H1 (cell line): ENCODE measurements around the gene RETNLB. TPM values are rescaled to one million over a fixed set of nuclear protein-coding genes. Genes with fewer than 3 reads are reported as not detected.

Experiments
- CTCF ChIA-PET: fragments of 300-600 bp; sonication (Branson Sonifier 250); formaldehyde crosslinking; loops from one replicate; lab custom pipeline; 2021; ENCODE audit not compliant: partially characterized antibody; lab: Charles Lee
- POLR2A ChIA-PET: fragments of 300-600 bp; sonication (Branson Sonifier 250); formaldehyde crosslinking; loops from one replicate; lab custom pipeline; 2021; ENCODE audit warnings: inconsistent platforms; ENCODE audit not compliant: partially characterized antibody; lab: Charles Lee
- DNase-seq, 2 experiments: peaks; one replicate each; pipeline versions ENCODE4 v3.0.0 to v3.0.0-alpha.2; 2010 to 2022; ENCODE audit warnings: low spot score in 2 of 2, low read depth in 1 of 2, mixed read lengths in 1 of 2
- FAIRE-seq: peaks from 2 replicates; lab custom pipeline; 2011; peaks lifted over from hg19 to GRCh38; lab: Jason Lieb, UNC
- H2AFZ ChIP-seq: 2 replicates; pipeline ENCODE4 v1.8.1; 2012; ENCODE audit warnings: low read length, inconsistent platforms
- H2AK5ac ChIP-seq: 2 replicates; pipeline ENCODE4 v1.6.1; 2013; ENCODE audit warnings: low read depth, low read length
- H2BK120ac ChIP-seq: replicated peaks from 2 replicates; pipeline ENCODE3; 2013; ENCODE audit warnings: low read depth, low read length, inconsistent platforms
- H2BK12ac ChIP-seq: 2 replicates; pipeline ENCODE4 v1.6.1; 2013; ENCODE audit warnings: low read depth, low read length
- H2BK15ac ChIP-seq: 2 replicates; pipeline ENCODE4 v1.6.1; 2013; ENCODE audit warnings: low read length
- H2BK20ac ChIP-seq: 2 replicates; pipeline ENCODE4 v1.6.1; 2013; ENCODE audit warnings: low read length
- H2BK5ac ChIP-seq: 2 replicates; pipeline ENCODE4 v1.6.1; 2013; ENCODE audit warnings: low read depth, low read length
- H3K14ac ChIP-seq: 2 replicates; pipeline ENCODE4 v1.6.1; 2013; ENCODE audit warnings: inconsistent platforms; ENCODE audit not compliant: insufficient read length
- H3K18ac ChIP-seq: 2 replicates; pipeline ENCODE4 v1.6.1; 2013; ENCODE audit warnings: low read length; ENCODE audit errors: extremely low read depth
- H3K23ac ChIP-seq: 2 replicates; pipeline ENCODE4 v1.6.1; 2013; ENCODE audit warnings: inconsistent platforms; ENCODE audit not compliant: insufficient read length
- H3K23me2 ChIP-seq: 2 replicates; pipeline ENCODE4 v1.6.1; 2013; ENCODE audit warnings: low read depth, low read length
- H3K27ac ChIP-seq: 2 replicates; pipeline ENCODE4 v1.6.1; 2011; ENCODE audit warnings: low read depth, low read length, inconsistent platforms
- H3K27me3 ChIP-seq, 4 experiments: replicated peaks in 1 of 4; 1 replicate in 1 of 4; 2 replicates in 3 of 4; pipeline versions ENCODE4 v1.6.1 to v1.8.1; 2011 to 2013; ENCODE audit warnings: low read length in 3 of 4, mild to moderate bottlenecking in 3 of 4, inconsistent platforms in 2 of 4, mixed read lengths in 2 of 4, moderate library complexity in 1 of 4; ENCODE audit not compliant: control insufficient read depth in 3 of 4, insufficient read depth in 3 of 4; ENCODE audit errors: extremely low read depth in 1 of 4
- H3K36me3 ChIP-seq, 4 experiments: 2 replicates each; pipeline versions ENCODE4 v1.6.1 to v1.8.1; 2011 to 2013; ENCODE audit warnings: mild to moderate bottlenecking in 4 of 4, low read length in 3 of 4, moderate library complexity in 2 of 4, control low read depth in 1 of 4, inconsistent platforms in 1 of 4; ENCODE audit not compliant: insufficient read depth in 4 of 4, control insufficient read depth in 2 of 4
- H3K4ac ChIP-seq: replicated peaks from 2 replicates; pipeline ENCODE3; 2013; ENCODE audit warnings: low read length, low read depth, mixed read lengths, inconsistent platforms; ENCODE audit not compliant: insufficient read length
- H3K4me1 ChIP-seq, 4 experiments: replicated peaks in 1 of 4; 1 replicate in 1 of 4; 2 replicates in 3 of 4; pipeline versions ENCODE4 v1.6.1 to v1.8.1; 2011 to 2013; ENCODE audit warnings: low read length in 3 of 4, inconsistent platforms in 2 of 4, mixed read lengths in 1 of 4; ENCODE audit not compliant: insufficient read depth in 4 of 4, control insufficient read depth in 3 of 4
- H3K4me2 ChIP-seq, 2 experiments: 2 replicates each; pipeline versions ENCODE4 v1.6.1 to v1.8.1; 2011 to 2013; ENCODE audit warnings: low read depth in 2 of 2, low read length in 2 of 2, control low read depth in 1 of 2, inconsistent platforms in 1 of 2, mild to moderate bottlenecking in 1 of 2; ENCODE audit not compliant: insufficient read depth in 1 of 2
- H3K4me3 ChIP-seq, 4 experiments: fragments of 200-600, 300-600 bp in 1 of 4; sonication (generic), shearing (Covaris generic), sonication (Bioruptor Twin) in 1 of 4; 2 replicates each; pipeline versions ENCODE4 v1.5.1 to v1.8.1; 2011 to 2016; ENCODE audit warnings: low read length in 4 of 4, low read depth in 3 of 4, control low read depth in 2 of 4, inconsistent platforms in 2 of 4, mild to moderate bottlenecking in 2 of 4, mixed read lengths in 1 of 4, moderate library complexity in 1 of 4; ENCODE audit not compliant: insufficient read depth in 2 of 4; ENCODE audit errors: extremely low read depth in 1 of 4
- H3K56ac ChIP-seq: replicated peaks from 2 replicates; pipeline ENCODE3; 2013; ENCODE audit warnings: low read depth, mild to moderate bottlenecking, mixed read lengths, low read length, inconsistent platforms; ENCODE audit not compliant: insufficient read length
- H3K79me1 ChIP-seq: 2 replicates; pipeline ENCODE4 v1.6.1; 2013; ENCODE audit warnings: low read depth, low read length, control low read depth
- H3K79me2 ChIP-seq, 2 experiments: 2 replicates each; pipeline versions ENCODE4 v1.6.1 to v1.8.1; 2012 to 2013; ENCODE audit warnings: low read length in 2 of 2, mild to moderate bottlenecking in 2 of 2, inconsistent platforms in 1 of 2; ENCODE audit not compliant: insufficient read depth in 2 of 2, control insufficient read depth in 1 of 2
- H3K9ac ChIP-seq, 4 experiments: replicated peaks in 1 of 4; 1 replicate in 1 of 4; 2 replicates in 3 of 4; pipeline versions ENCODE4 v1.6.1 to v1.8.1; 2011 to 2013; ENCODE audit warnings: low read depth in 3 of 4, low read length in 3 of 4, control low read depth in 2 of 4, mild to moderate bottlenecking in 2 of 4, moderate library complexity in 2 of 4, inconsistent platforms in 1 of 4; ENCODE audit errors: extremely low read depth in 1 of 4
- H3K9me3 ChIP-seq, 2 experiments: 2 replicates each; pipeline versions ENCODE4 v1.6.1 to v1.8.1; 2012 to 2013; ENCODE audit warnings: mild to moderate bottlenecking in 2 of 2, moderate library complexity in 2 of 2, control low read depth in 1 of 2, inconsistent platforms in 1 of 2, low read depth in 1 of 2, low read length in 1 of 2, mixed read lengths in 1 of 2; ENCODE audit not compliant: insufficient read depth in 2 of 2
- H4K20me1 ChIP-seq, 2 experiments: replicated peaks in 1 of 2; 2 replicates each; pipeline versions ENCODE3 to v1.8.1; 2011 to 2013; ENCODE audit warnings: inconsistent platforms in 2 of 2, low read length in 2 of 2, mild to moderate bottlenecking in 1 of 2; ENCODE audit not compliant: insufficient read depth in 2 of 2, control insufficient read depth in 1 of 2
- H4K5ac ChIP-seq: 2 replicates; pipeline ENCODE4 v1.6.1; 2013; ENCODE audit warnings: low read length, low read depth, mixed read lengths, inconsistent platforms; ENCODE audit not compliant: insufficient read length
- H4K8ac ChIP-seq: 2 replicates; pipeline ENCODE4 v1.8.0; 2013; ENCODE audit warnings: mild to moderate bottlenecking, moderate library complexity, low read length, inconsistent platforms; ENCODE audit not compliant: insufficient read depth; ENCODE audit errors: extremely low read depth
- H4K91ac ChIP-seq: replicated peaks from 2 replicates; pipeline ENCODE3; 2013; ENCODE audit warnings: low read length, mixed read lengths, inconsistent platforms; ENCODE audit not compliant: insufficient read length
- TAF7 ChIP-seq: optimal IDR thresholded peaks from 2 replicates; pipeline ENCODE3; 2011; ENCODE audit warnings: low read depth, mild to moderate bottlenecking, inconsistent platforms, low read length, moderate library complexity, borderline replicate concordance
- WGBS, 2 experiments: shearing (Covaris generic) in 1 of 2; methylation state at CpG; one replicate each; pipeline versions ENCODE4 v1.1.6 to v1.1.7; 2013 to 2015; ENCODE audit warnings: low lambda C conversion rate in 2 of 2, mixed read lengths in 2 of 2, inconsistent platforms in 1 of 2, low coverage in 1 of 2, missing lambda C conversion rate in 1 of 2; ENCODE audit not compliant: insufficient replicate concordance in 2 of 2, insufficient coverage in 1 of 2, insufficient read length in 1 of 2; ENCODE audit errors: extremely low coverage in 1 of 2, missing lambda C conversion rate in 1 of 2; 5-methylcytosine and 5-hydroxymethylcytosine counted together
- polyA plus RNA-seq, 7 experiments: library from polyadenylated mRNA; depleted of rRNA in 3 of 7; stranded (reverse) in 5 of 7; unstranded in 2 of 7; fragments of >200 nt in 5 of 7; fragments of 200-250 nt in 2 of 7; gene quantifications; 1 replicate in 5 of 7; 2 replicates in 1 of 7; 4 replicates in 1 of 7; pipeline versions ENCODE4 v1.2.1 to v1.2.3, GENCODE V29; 2011 to 2013; ENCODE audit warnings: missing spikeins in 2 of 7, mixed read lengths in 2 of 7
- total RNA-seq: library from RNA; stranded (reverse); fragmentation: NEBNext Ultra II Directional; extraction: Animal tissue kit (Norgen Biotek cat#: 25700); gene quantifications from 2 replicates; pipeline ENCODE4 v1.2.1, GENCODE V29; 2021

Gene RETNLB
- total and polyA plus RNA-seq, 2 of the 8 experiments (the other 6 are each of a cell fraction or from before 2014, with no cell fraction given): not detected

DNA sequence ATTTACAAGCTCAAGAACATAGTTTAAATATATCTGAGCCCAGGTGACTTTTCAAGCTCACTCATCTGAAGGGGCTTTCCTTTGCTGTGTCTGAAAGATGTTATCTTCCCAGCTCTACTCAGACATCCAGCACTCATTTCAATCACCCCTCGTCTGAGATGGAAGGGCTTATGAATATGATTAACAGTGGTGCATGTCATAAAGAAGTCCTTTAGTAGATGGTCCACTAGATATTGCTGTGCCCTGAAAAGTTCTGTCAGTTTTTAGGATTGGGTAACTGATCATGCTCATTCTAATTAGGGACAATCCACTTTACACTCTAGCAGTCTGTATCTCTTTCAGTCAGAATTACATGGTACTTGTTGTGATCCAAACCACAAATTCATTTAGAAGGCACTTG, 28.3 kb downstream of the RETNLB start:
- H4K5ac ChIP-seq: no peak overlapping the region
- CTCF ChIA-PET: no interaction called here
- no peak overlapping the region for H3K9ac ChIP-seq
- H3K23ac ChIP-seq: no peak overlapping the region
- no peak for DNase-seq
- no peak overlapping the region for H2BK120ac ChIP-seq
- H3K36me3 ChIP-seq: no peaks in the 10 kb centered on the region
- no peak overlapping the region for H3K18ac ChIP-seq
- H3K4me3 ChIP-seq: no peak overlapping the region
- H2AFZ ChIP-seq: no peak overlapping the region
- no peak overlapping the region for H3K56ac ChIP-seq
- 91% methylated on average over 1 of the region's 1 CpG; no CpG with 5 or more reads in 1 of the 2 experiments for WGBS, 2 experiments
- no peak overlapping the region for H4K8ac ChIP-seq
- no peak overlapping the region for H3K27ac ChIP-seq
- no peaks in the 10 kb centered on the region for H3K27me3 ChIP-seq
- no peak overlapping the region for H2BK20ac ChIP-seq
- no peaks in the 10 kb centered on the region for H4K20me1 ChIP-seq
- POLR2A ChIA-PET: no interaction called here
- no peak overlapping the region for H3K4me2 ChIP-seq
- no peak overlapping the region for H3K14ac ChIP-seq
- no peaks in the 10 kb centered on the region; the same call in 1 of the 2 replicates for H3K23me2 ChIP-seq
- FAIRE-seq: no peak
- TF ChIP-seq TAF7: no peak
- H3K9me3 ChIP-seq: no peaks in the 10 kb centered on the region
- H2BK15ac ChIP-seq: no peak overlapping the region
- no peak overlapping the region for H2AK5ac ChIP-seq
- H4K91ac ChIP-seq: no peak overlapping the region
- no peaks in the 10 kb centered on the region for H3K79me1 ChIP-seq
- no peak overlapping the region for H2BK5ac ChIP-seq
- H3K4ac ChIP-seq: no peak overlapping the region
- no peak overlapping the region for H2BK12ac ChIP-seq
- H3K79me2 ChIP-seq: no peaks in the 10 kb centered on the region
- no peaks in the 10 kb centered on the region for H3K4me1 ChIP-seq
